H1 (cell line): ENCODE measurements around the gene TSPOAP1.

Source experiments
- CBX5 ChIP-seq: fragments of 300-800, 300-1000 bp; sonication (generic); IDR thresholded peaks from 2 replicates; pipeline ENCODE4 v1.7.1; 2016; ENCODE audit warnings: antibody characterized with exemption, low read length, low read depth
- EZH2 ChIP-seq: fragments of 200-600 bp; sonication (generic); IDR thresholded peaks from 2 replicates; pipeline ENCODE4 v1.7.1; 2012; ENCODE audit warnings: low read depth, mild to moderate bottlenecking, moderate library complexity, low read length, inconsistent platforms; ENCODE audit not compliant: severe bottlenecking
- POLR2A ChIP-seq, 2 experiments: IDR thresholded peaks; 1 replicate in 1 of 2; 2 replicates in 1 of 2; pipeline ENCODE4 v1.6.1; 2011; ENCODE audit warnings: low read depth in 2 of 2, low read length in 2 of 2, mild to moderate bottlenecking in 2 of 2; ENCODE audit errors: control extremely low read depth in 1 of 2
- SIN3A ChIP-seq, 2 experiments: IDR thresholded peaks in 1 of 2; conservative IDR thresholded peaks in 1 of 2; 2 replicates each; pipeline ENCODE4 v1.6.1; 2011 to 2012; ENCODE audit warnings: low read length in 2 of 2, improper control_type of control experiment in 1 of 2, low read depth in 1 of 2, mild to moderate bottlenecking in 1 of 2
- TF ChIP-seq, protein P1 (sequence below): IDR thresholded peaks from 2 replicates; pipeline ENCODE4 v1.6.1; 2012; ENCODE audit warnings: low read length, inconsistent platforms
- TF ChIP-seq, protein P2 (sequence below), 3 experiments: IDR thresholded peaks; 1 replicate in 2 of 3; 2 replicates in 1 of 3; pipeline versions ENCODE4 v1.5.1 to v1.6.1; 2011; ENCODE audit warnings: low read length in 3 of 3, mild to moderate bottlenecking in 3 of 3, inconsistent platforms in 2 of 3, low read depth in 1 of 3, moderate library complexity in 1 of 3; ENCODE audit not compliant: insufficient read depth in 1 of 3; ENCODE audit errors: control extremely low read depth in 1 of 3
- TF ChIP-seq, protein P3 (sequence below): IDR thresholded peaks from 2 replicates; pipeline ENCODE4 v1.6.1; 2012; ENCODE audit warnings: inconsistent platforms

DNA sequence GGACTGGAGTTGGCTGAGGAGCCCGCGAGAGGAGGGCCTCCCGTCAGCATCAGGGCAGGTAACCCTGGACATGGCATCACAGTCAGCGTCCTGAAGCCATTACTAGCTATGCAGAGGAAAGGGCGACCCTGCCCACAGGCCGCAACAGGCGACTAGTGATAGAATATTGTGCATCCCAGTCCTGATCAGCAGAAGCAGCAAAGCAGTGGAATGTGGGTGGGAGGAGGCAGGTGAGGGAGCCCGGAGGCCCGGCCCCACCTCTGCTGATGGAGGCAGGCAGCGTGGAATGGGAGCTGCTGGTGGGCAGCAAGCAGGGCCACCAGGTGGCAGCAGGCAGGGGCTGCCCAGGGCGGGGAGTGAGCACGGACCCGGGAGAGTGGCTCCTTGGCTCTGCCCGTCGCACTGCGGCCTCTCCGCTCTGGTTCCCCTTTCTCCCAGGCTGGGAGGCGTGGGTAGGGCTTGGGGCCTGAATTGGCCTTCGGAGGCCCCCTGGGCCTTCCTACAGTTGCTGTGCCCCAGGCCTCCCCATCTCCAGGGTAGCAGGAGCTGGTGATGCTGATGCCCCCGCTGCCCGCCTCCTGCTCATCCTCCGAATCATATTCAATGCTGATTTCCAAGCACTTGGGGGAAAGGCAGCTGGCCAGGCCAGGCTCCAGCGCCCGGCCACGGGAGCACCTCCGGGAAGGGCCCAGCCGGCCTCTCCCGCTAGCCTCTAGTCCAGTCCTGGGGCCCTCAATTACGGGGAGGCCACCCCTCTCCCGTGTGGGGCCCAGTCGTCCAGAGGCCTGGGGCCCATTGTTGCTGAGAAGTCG is 20.2 kb downstream of the TSPOAP1 start:
- TF ChIP-seq, protein P1, sequence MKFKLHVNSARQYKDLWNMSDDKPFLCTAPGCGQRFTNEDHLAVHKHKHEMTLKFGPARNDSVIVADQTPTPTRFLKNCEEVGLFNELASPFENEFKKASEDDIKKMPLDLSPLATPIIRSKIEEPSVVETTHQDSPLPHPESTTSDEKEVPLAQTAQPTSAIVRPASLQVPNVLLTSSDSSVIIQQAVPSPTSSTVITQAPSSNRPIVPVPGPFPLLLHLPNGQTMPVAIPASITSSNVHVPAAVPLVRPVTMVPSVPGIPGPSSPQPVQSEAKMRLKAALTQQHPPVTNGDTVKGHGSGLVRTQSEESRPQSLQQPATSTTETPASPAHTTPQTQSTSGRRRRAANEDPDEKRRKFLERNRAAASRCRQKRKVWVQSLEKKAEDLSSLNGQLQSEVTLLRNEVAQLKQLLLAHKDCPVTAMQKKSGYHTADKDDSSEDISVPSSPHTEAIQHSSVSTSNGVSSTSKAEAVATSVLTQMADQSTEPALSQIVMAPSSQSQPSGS = no peak
- TF ChIP-seq, protein P2, sequence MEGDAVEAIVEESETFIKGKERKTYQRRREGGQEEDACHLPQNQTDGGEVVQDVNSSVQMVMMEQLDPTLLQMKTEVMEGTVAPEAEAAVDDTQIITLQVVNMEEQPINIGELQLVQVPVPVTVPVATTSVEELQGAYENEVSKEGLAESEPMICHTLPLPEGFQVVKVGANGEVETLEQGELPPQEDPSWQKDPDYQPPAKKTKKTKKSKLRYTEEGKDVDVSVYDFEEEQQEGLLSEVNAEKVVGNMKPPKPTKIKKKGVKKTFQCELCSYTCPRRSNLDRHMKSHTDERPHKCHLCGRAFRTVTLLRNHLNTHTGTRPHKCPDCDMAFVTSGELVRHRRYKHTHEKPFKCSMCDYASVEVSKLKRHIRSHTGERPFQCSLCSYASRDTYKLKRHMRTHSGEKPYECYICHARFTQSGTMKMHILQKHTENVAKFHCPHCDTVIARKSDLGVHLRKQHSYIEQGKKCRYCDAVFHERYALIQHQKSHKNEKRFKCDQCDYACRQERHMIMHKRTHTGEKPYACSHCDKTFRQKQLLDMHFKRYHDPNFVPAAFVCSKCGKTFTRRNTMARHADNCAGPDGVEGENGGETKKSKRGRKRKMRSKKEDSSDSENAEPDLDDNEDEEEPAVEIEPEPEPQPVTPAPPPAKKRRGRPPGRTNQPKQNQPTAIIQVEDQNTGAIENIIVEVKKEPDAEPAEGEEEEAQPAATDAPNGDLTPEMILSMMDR (IDR thresholded peaks at IDR 0.05; ENCODE audit: control extremely low read depth in 1 of 3, insufficient read depth in 1 of 3, low read depth in 1 of 3, low read length in 3 of 3) = peak; percentile 83 to 90 (median 85)
- TF ChIP-seq POLR2A (IDR thresholded peaks at IDR 0.05; ENCODE audit: control extremely low read depth in 1 of 2, low read depth in 2 of 2, low read length in 2 of 2) (no peak), EZH2 (no peak), SIN3A (conservative IDR thresholded peaks at IDR 0.05 in 1 of 2, IDR thresholded peaks at IDR 0.05 in 1 of 2; ENCODE audit: low read depth in 1 of 2, low read length in 2 of 2) (no peak), CBX5 (no peak)
- TF ChIP-seq, protein P3, sequence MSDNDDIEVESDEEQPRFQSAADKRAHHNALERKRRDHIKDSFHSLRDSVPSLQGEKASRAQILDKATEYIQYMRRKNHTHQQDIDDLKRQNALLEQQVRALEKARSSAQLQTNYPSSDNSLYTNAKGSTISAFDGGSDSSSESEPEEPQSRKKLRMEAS = peak; percentile 64; the same call in 1 of the 2 replicates
